GM18508 (cell line): ENCODE results near the gene MSI2.
A peak's percentile ranks its signal among the peaks of the same experiment; 100 is the strongest.

Experiments used
- ATAC-seq: cut with Tn5 transposase; IDR thresholded peaks from one replicate; pipeline ENCODE4 v1.9.1; 2021; ENCODE audit warnings: moderate number of reproducible peaks; ENCODE audit not compliant: insufficient read depth, unreplicated experiment

The MSI2 gene

GRCh38 chr17:57447357-57447989 is 191.2 kb downstream of the MSI2 start:
- ATAC-seq, result no peak

GRCh38 chr17:57447990-57448758 is 191.9 kb downstream of the MSI2 start:
- no peak for ATAC-seq

- ATAC-seq, result no peak
Measured at GRCh38 chr17:57448759-57449283, 192.5 kb downstream of the MSI2 start.

GRCh38 chr17:57451191-57451590 is 194.9 kb downstream of the MSI2 start:
- no peak for ATAC-seq

GRCh38 chr17:57451643-57452042 is 195.3 kb downstream of the MSI2 start:
- no peak for ATAC-seq

- no peak for ATAC-seq
Measured at GRCh38 chr17:57453841-57454425, 197.6 kb downstream of the MSI2 start.

- ATAC-seq, result no peak
Measured at GRCh38 chr17:57454729-57455062, 198.4 kb downstream of the MSI2 start.

- peak; percentile 83 for ATAC-seq
Measured at GRCh38 chr17:57455063-57455914, 199.0 kb downstream of the MSI2 start.

- ATAC-seq, result no peak
Measured at GRCh38 chr17:57456622-57457021, 200.3 kb downstream of the MSI2 start.

- no peak for ATAC-seq
Measured at GRCh38 chr17:57457188-57457587, 200.9 kb downstream of the MSI2 start.

- ATAC-seq, result no peak
Measured at GRCh38 chr17:57458718-57459285, 202.5 kb downstream of the MSI2 start.

GRCh38 chr17:57459286-57459915 is 203.1 kb downstream of the MSI2 start:
- ATAC-seq, result no peak

GRCh38 chr17:57461082-57461481 is 204.8 kb downstream of the MSI2 start:
- no peak for ATAC-seq

GRCh38 chr17:57462007-57462579 is 205.8 kb downstream of the MSI2 start:
- no peak for ATAC-seq

- ATAC-seq, result peak; percentile 61
Measured at GRCh38 chr17:57463103-57463885, 207.0 kb downstream of the MSI2 start.

- ATAC-seq, result no peak
Measured at GRCh38 chr17:57464191-57464864, 208.0 kb downstream of the MSI2 start.

- no peak for ATAC-seq
Measured at GRCh38 chr17:57465610-57466009, 209.3 kb downstream of the MSI2 start.

- no peak for ATAC-seq
Measured at GRCh38 chr17:57466017-57466471, 209.7 kb downstream of the MSI2 start.
